ENCODE results near the gene INTU.

DNA sequence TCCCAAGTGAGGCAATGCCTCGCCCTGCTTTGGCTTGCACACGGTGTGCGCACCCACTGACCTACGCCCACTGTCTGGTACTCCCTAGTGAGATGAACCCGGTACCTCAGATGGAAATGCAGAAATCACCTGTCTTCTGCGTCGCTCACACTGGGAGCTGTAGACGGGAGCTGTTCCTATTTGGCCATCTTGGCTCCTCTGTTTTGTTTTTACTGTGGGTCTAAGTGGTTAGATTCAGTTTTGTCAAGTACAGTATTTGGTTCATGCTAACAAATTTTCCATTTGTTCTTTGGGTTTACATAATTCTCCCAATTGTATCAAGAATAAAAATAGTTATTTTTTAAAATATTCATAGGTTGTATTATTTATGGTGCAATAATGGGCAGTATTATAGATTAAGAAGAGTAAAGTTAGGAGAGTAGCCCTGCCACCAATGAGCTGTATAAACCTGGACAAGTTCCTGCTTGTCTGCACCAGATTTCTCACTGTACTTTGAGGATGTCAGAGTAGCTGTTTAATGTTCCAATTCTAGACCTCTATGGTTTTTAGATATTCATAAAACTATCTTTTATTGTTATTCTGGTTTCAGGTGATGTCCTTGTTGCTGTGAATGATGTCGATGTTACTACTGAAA, 23.4 kb downstream of the INTU start:
- TF ChIP-seq GABPA (IDR thresholded peaks at IDR 0.05 in 1 of 2, conservative IDR thresholded peaks at IDR 0.05 in 1 of 2) (no peak), RAD21 (IDR thresholded peaks at IDR 0.05) (no peak)
- TF ChIP-seq, protein P1, sequence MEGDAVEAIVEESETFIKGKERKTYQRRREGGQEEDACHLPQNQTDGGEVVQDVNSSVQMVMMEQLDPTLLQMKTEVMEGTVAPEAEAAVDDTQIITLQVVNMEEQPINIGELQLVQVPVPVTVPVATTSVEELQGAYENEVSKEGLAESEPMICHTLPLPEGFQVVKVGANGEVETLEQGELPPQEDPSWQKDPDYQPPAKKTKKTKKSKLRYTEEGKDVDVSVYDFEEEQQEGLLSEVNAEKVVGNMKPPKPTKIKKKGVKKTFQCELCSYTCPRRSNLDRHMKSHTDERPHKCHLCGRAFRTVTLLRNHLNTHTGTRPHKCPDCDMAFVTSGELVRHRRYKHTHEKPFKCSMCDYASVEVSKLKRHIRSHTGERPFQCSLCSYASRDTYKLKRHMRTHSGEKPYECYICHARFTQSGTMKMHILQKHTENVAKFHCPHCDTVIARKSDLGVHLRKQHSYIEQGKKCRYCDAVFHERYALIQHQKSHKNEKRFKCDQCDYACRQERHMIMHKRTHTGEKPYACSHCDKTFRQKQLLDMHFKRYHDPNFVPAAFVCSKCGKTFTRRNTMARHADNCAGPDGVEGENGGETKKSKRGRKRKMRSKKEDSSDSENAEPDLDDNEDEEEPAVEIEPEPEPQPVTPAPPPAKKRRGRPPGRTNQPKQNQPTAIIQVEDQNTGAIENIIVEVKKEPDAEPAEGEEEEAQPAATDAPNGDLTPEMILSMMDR (IDR thresholded peaks at IDR 0.05; ENCODE audit: low read depth, low read length, missing input control): no peak
- TF ChIP-seq, protein P2, sequence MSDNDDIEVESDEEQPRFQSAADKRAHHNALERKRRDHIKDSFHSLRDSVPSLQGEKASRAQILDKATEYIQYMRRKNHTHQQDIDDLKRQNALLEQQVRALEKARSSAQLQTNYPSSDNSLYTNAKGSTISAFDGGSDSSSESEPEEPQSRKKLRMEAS (IDR thresholded peaks at IDR 0.05): no peak
